IMR-90 (cell line): ENCODE measurements around the gene GRAMD2B. TPM values are rescaled to one million over a fixed set of nuclear protein-coding genes. Genes with fewer than 3 reads are reported as not detected.

ENCODE experiments used
- ATAC-seq: fragments of 200-7000 bp; cut with Tn5 transposase; 2 replicates; pipeline ENCODE4 v1.9.1; 2020; ENCODE audit warnings: low read depth, mild to moderate bottlenecking, moderate library complexity
- BruUV-seq: library from RNA; stranded (reverse); fragments of 400-500 nt; replicated peaks from 2 replicates; lab custom pipeline; 2021; lab: Mats Ljungman, UMichigan
- CTCF ChIA-PET: fragments of 300-600 bp; formaldehyde crosslinking; extraction: SDS; loops from one replicate; lab custom pipeline; 2021; ENCODE audit warnings: antibody characterized with exemption; lab: Yijun Ruan, JAX
- POLR2A ChIA-PET: fragments of 300-600 bp; sonication (Branson Sonifier 250); formaldehyde crosslinking; loops from one replicate; lab custom pipeline; 2022; ENCODE audit warnings: antibody characterized with exemption; ENCODE audit not compliant: unreplicated experiment; lab: Charles Lee
- DNase-seq: peaks from one replicate; pipeline ENCODE4 v3.0.0; 2013
- H2AFZ ChIP-seq: replicated peaks from 2 replicates; pipeline ENCODE3; 2013; ENCODE audit warnings: low read length, mild to moderate bottlenecking; ENCODE audit not compliant: poor library complexity
- H2AK5ac ChIP-seq: 2 replicates; pipeline ENCODE4 v1.6.1; 2013; ENCODE audit warnings: low read depth, low read length, inconsistent platforms
- H2AK9ac ChIP-seq: replicated peaks from 2 replicates; pipeline ENCODE3; 2013; ENCODE audit warnings: mild to moderate bottlenecking, low read depth, low read length, moderate library complexity; ENCODE audit not compliant: poor library complexity
- H2BK120ac ChIP-seq: 2 replicates; pipeline ENCODE4 v1.6.1; 2013; ENCODE audit warnings: low read depth, low read length, inconsistent platforms
- H2BK15ac ChIP-seq: 3 replicates; pipeline ENCODE4 v1.6.1; 2013; ENCODE audit warnings: low read depth, low read length, inconsistent platforms
- H2BK20ac ChIP-seq: 2 replicates; pipeline ENCODE4 v1.6.1; 2013; ENCODE audit warnings: low read depth, mild to moderate bottlenecking, inconsistent platforms, low read length, moderate library complexity
- H2BK5ac ChIP-seq: 2 replicates; pipeline ENCODE4 v1.6.1; 2013; ENCODE audit warnings: mild to moderate bottlenecking, low read depth, low read length, inconsistent platforms; ENCODE audit not compliant: poor library complexity, severe bottlenecking
- H3K14ac ChIP-seq: replicated peaks from 2 replicates; pipeline ENCODE4 v1.6.1; 2013; ENCODE audit warnings: low read depth, low read length, inconsistent platforms
- H3K18ac ChIP-seq: 2 replicates; pipeline ENCODE4 v1.6.1; 2013; ENCODE audit warnings: low read depth, low read length, control low read depth
- H3K23ac ChIP-seq: 2 replicates; pipeline ENCODE4 v1.6.1; 2013; ENCODE audit warnings: low read depth, low read length, inconsistent platforms
- H3K27ac ChIP-seq: 2 replicates; pipeline ENCODE4 v1.5.1; 2013; ENCODE audit warnings: mild to moderate bottlenecking, control low read depth, low read length; ENCODE audit not compliant: insufficient read depth
- H3K27me3 ChIP-seq: 2 replicates; pipeline ENCODE4 v1.6.1; 2013; ENCODE audit warnings: low read length; ENCODE audit not compliant: control insufficient read depth, insufficient read depth
- H3K36me3 ChIP-seq: 2 replicates; pipeline ENCODE4 v1.6.1; 2013; ENCODE audit warnings: low read length, mixed read lengths; ENCODE audit not compliant: control insufficient read depth, insufficient read depth
- H3K4ac ChIP-seq: 2 replicates; pipeline ENCODE4 v1.6.1; 2013; ENCODE audit warnings: low read depth, low read length, inconsistent platforms
- H3K4me1 ChIP-seq: 2 replicates; pipeline ENCODE4 v1.6.1; 2013; ENCODE audit warnings: low read length, mixed read lengths; ENCODE audit not compliant: control insufficient read depth, insufficient read depth
- H3K4me2 ChIP-seq: 2 replicates; pipeline ENCODE4 v1.6.1; 2013; ENCODE audit warnings: low read depth, mild to moderate bottlenecking, control low read depth, low read length, moderate library complexity
- H3K4me3 ChIP-seq: 2 replicates; pipeline ENCODE4 v1.5.1; 2013; ENCODE audit warnings: low read depth, mild to moderate bottlenecking, control low read depth, low read length, moderate library complexity; ENCODE audit not compliant: insufficient read depth
- H3K56ac ChIP-seq: 2 replicates; pipeline ENCODE4 v1.6.1; 2013; ENCODE audit warnings: low read length, inconsistent platforms; ENCODE audit not compliant: insufficient read depth; ENCODE audit errors: extremely low read depth
- H3K79me1 ChIP-seq, 2 experiments: 2 replicates each; pipeline ENCODE4 v1.6.1; 2013; ENCODE audit warnings: low read length in 2 of 2, inconsistent platforms in 1 of 2, low read depth in 1 of 2
- H3K9ac ChIP-seq: 2 replicates; pipeline ENCODE4 v1.6.1; 2013; ENCODE audit warnings: low read depth, low read length, control low read depth
- H3K9me1 ChIP-seq: 2 replicates; pipeline ENCODE4 v1.6.1; 2013; ENCODE audit warnings: low read length, inconsistent platforms; ENCODE audit not compliant: insufficient read depth
- H3K9me3 ChIP-seq: 2 replicates; pipeline ENCODE4 v1.6.1; 2013; ENCODE audit warnings: low read length; ENCODE audit not compliant: control insufficient read depth, insufficient read depth
- H4K20me1 ChIP-seq: 2 replicates; pipeline ENCODE4 v1.6.1; 2013; ENCODE audit warnings: low read length, inconsistent platforms; ENCODE audit not compliant: insufficient read depth
- H4K5ac ChIP-seq: 2 replicates; pipeline ENCODE4 v1.6.1; 2013; ENCODE audit warnings: mild to moderate bottlenecking, low read depth, low read length, control low read depth
- H4K8ac ChIP-seq, 2 experiments: 2 replicates each; pipeline ENCODE4 v1.6.1; 2013; ENCODE audit warnings: low read depth in 2 of 2, low read length in 2 of 2, control low read depth in 1 of 2, inconsistent platforms in 1 of 2
- H4K91ac ChIP-seq: 2 replicates; pipeline ENCODE4 v1.6.1; 2013; ENCODE audit warnings: low read depth, low read length, inconsistent platforms; ENCODE audit not compliant: insufficient read depth
- BHLHE40 ChIP-seq: fragments of 150-350 bp; IDR thresholded peaks from 2 replicates; pipeline ENCODE4 v1.6.1; 2016; ENCODE audit warnings: mild to moderate bottlenecking, low read depth, low read length
- CHD1 ChIP-seq: IDR thresholded peaks from 2 replicates; pipeline ENCODE4 v1.6.1; 2012; ENCODE audit warnings: low read depth, low read length, improper control_type of control experiment
- FOS ChIP-seq: fragments of 150-350 bp; IDR thresholded peaks from 2 replicates; pipeline ENCODE4 v1.6.1; 2016; ENCODE audit warnings: low read depth, low read length
- MAFK ChIP-seq: IDR thresholded peaks from 2 replicates; pipeline ENCODE4 v1.6.1; 2012; ENCODE audit warnings: low read depth, low read length, improper control_type of control experiment
- MAZ ChIP-seq: IDR thresholded peaks from 2 replicates; pipeline ENCODE4 v1.6.1; 2012; ENCODE audit warnings: low read depth, mild to moderate bottlenecking, low read length, improper control_type of control experiment, moderate library complexity, borderline replicate concordance
- NFE2L2 ChIP-seq: fragments of 150-350 bp; IDR thresholded peaks from 2 replicates; pipeline ENCODE4 v1.6.1; 2016; ENCODE audit warnings: low read depth, mild to moderate bottlenecking, low read length
- POLR2A ChIP-seq: IDR thresholded peaks from 2 replicates; pipeline ENCODE4 v1.6.1; 2012; ENCODE audit warnings: mild to moderate bottlenecking, low read depth, low read length
- RAD21 ChIP-seq: IDR thresholded peaks from 2 replicates; pipeline ENCODE4 v1.6.1; 2012; ENCODE audit warnings: low read length, improper control_type of control experiment
- RFX5 ChIP-seq: IDR thresholded peaks from 2 replicates; pipeline ENCODE4 v1.8.0; 2012; ENCODE audit warnings: low read depth, mild to moderate bottlenecking, low read length, moderate library complexity
- SMC3 ChIP-seq: fragments of 150-350 bp; IDR thresholded peaks from 2 replicates; pipeline ENCODE4 v1.6.1; 2016; ENCODE audit warnings: low read depth, mild to moderate bottlenecking, antibody characterized with exemption, low read length, moderate library complexity
- WGBS, 2 experiments: methylation state at CpG; one replicate each; pipeline versions ENCODE4 v1.1.5 to v1.1.7; 2013; ENCODE audit warnings: missing lambda C conversion rate in 2 of 2; ENCODE audit not compliant: insufficient read length in 1 of 2; ENCODE audit errors: extremely low coverage in 2 of 2; 5-methylcytosine and 5-hydroxymethylcytosine counted together
- dilution Hi-C: fragments of 300-500 bp; cut with HindIII; formaldehyde crosslinking; loops from one replicate; pipeline ENCODE4 v1.14.3; 2018; ENCODE audit warnings: low sequenced_read_pairs; ENCODE audit not compliant: unreplicated experiment
- in situ Hi-C: fragments of 300-500 bp; cut with MboI; formaldehyde crosslinking; loops from 3 replicates; pipeline ENCODE4 v1.14.3; 2019; ENCODE audit warnings: low sequenced_read_pairs, inconsistent platforms, mixed read lengths
- intact Hi-C: fragments of 100-400 bp; cut with micrococcal nuclease; formaldehyde crosslinking; loops from 2 replicates; pipeline ENCODE4 v1.10.0; 2022
- polyA plus RNA-seq, 3 experiments: library from polyadenylated mRNA; depleted of rRNA; stranded (reverse); fragments of >200 nt; gene quantifications; 2 replicates each; pipeline ENCODE4 v1.2.3, GENCODE V29; 2012; ENCODE audit warnings: low replicate concordance in 1 of 3
- total RNA-seq: library from RNA; depleted of rRNA; stranded (reverse); fragments of >200 nt; gene quantifications from 2 replicates; pipeline ENCODE4 v1.2.3, GENCODE V29; 2012
- TF ChIP-seq, protein P1 (sequence below): fragments of 150-350 bp; IDR thresholded peaks from 2 replicates; pipeline ENCODE4 v1.6.1; 2016; ENCODE audit warnings: low read depth, mild to moderate bottlenecking, low read length, moderate library complexity, borderline replicate concordance
- TF ChIP-seq, protein P2 (sequence below): fragments of 150-350 bp; IDR thresholded peaks from 2 replicates; pipeline ENCODE4 v1.6.1; 2017; ENCODE audit warnings: mild to moderate bottlenecking, antibody characterized with exemption, low read length, low read depth

Gene GRAMD2B
- total and polyA plus RNA-seq, 2 of the 4 experiments (the other 2 are of a cell fraction) = 13.9 to 20.3 TPM

DNA sequence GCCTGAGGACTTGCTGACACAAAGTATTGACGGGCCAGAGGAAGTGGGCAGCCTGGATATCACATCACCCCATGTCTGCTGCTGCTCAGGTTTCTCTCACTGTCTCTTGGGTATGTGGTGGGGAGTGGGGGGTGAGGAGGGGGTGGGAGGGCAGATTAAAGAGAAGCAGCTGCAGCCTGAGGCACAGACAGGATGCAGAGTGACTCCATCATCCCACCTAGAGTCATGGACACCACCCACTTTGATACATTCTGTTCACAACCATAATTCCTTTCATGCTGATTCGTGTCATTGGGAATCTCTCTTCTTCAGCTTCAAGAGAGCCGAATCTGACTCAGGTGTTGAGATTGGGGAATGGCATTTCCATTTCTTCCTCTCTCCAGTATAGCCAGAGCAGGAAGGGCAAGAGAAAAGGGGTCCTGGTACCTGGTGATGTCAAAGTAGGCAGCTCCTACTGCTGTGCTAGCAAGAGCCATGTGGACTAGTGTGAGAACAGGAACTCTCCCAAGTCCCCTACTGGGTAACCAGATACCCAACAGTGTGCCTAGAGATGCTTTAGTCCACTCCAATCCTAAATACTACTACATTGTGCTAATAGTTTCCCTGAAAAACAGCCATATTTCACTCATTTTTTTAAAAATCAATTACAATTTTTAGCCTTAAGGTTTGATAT is 22.4 kb downstream of the GRAMD2B start (continued):
- TF ChIP-seq RAD21 (no peak), POLR2A (no peak)

DNA sequence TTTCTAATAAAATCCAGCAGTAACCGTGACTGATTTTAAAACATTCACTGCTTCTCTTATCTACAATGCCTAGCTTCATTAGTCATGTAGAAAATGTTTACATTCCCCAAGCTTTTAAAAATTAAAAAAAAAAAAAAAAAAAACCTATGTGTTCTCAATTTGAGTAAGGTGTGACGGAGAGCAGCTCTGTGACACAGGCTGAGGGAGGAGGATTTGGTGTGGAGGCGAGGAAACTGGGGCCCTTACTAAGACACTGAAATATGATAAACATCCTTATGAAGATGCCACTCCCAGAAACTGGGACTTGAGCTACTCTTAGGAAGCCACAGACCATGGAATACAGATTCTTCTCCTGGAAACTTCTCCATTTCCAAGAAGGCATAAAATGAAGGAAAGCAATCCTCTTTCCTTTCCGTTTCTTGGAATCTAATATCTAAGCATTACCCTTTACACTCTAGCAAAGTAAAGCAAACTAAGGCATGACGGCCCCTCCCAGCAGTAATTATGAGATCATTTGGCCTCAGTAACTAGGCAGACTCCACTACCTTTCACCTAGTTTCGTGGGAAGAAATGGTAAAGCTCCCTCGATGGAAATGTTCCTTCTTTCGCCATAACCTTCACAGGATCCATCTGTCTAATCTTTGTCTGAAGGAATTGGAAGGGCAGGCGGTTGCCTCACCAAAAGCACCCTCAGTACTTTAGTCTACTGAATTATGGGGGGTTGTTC is 23.5 kb downstream of the GRAMD2B start:
- Histone ChIP-seq H3K9me3 (no peaks in the 10 kb centered on the region), H3K36me3 (no peaks in the 10 kb centered on the region), H3K9ac (peak overlapping the region; percentile 5; the same call in 1 of the 2 replicates), H2BK15ac (peak overlapping the region; percentile 87), H3K4me2 (peak overlapping the region; percentile 83; the same call in 1 of the 2 replicates), H2BK20ac (peak overlapping the region; percentile 95), H3K79me1 (peaks cover 25 to 62% of the 10 kb centered on the region in 2 experiments), H3K18ac (peak overlapping the region; percentile 40), H3K4ac (peak overlapping the region; percentile 99), H3K56ac (peak overlapping the region; percentile 76), H3K4me3 (no peak overlapping the region; the same call in 1 of the 2 replicates), H4K20me1 (no peaks in the 10 kb centered on the region), H3K9me1 (peaks cover 21% of the 10 kb centered on the region), H3K23ac (peak overlapping the region; percentile 93), H2BK120ac (peak overlapping the region; percentile 99), H4K5ac (peak overlapping the region; percentile 16; the same call in 1 of the 2 replicates), H4K8ac (peak overlapping the region; percentile 73 to 97), H2AFZ (peak overlapping the region; percentile 34), H2BK5ac (peak overlapping the region; percentile 99), H2AK9ac (peak overlapping the region; percentile 83), H2AK5ac (peak overlapping the region; percentile 78), H4K91ac (peak overlapping the region; percentile 97), H3K4me1 (peaks cover 13% of the 10 kb centered on the region), H3K14ac (peak overlapping the region; percentile 94), H3K27me3 (no peaks in the 10 kb centered on the region), H3K27ac (peak overlapping the region; percentile 30)
- DNase-seq (peak; percentile 88), ATAC-seq (peak; percentile 93)
- ChIA-PET CTCF (interaction anchor here (0.7 to 1.6 kb wide), 2 partner anchors 13 to 364 kb away, joined by 3 read pairs; no protein-coding TSS in a partner anchor), POLR2A (no interaction called here)
- dilution Hi-C loops (no loop called here), in situ Hi-C loops (no loop called here), intact Hi-C loops (no loop called here)
- no TSS peak for BruUV-seq
- WGBS, 2 experiments = 0% methylated on average over 1 of the region's 9 CpGs; no CpG with 5 or more reads in 1 of the 2 experiments
- TF ChIP-seq, protein P1, sequence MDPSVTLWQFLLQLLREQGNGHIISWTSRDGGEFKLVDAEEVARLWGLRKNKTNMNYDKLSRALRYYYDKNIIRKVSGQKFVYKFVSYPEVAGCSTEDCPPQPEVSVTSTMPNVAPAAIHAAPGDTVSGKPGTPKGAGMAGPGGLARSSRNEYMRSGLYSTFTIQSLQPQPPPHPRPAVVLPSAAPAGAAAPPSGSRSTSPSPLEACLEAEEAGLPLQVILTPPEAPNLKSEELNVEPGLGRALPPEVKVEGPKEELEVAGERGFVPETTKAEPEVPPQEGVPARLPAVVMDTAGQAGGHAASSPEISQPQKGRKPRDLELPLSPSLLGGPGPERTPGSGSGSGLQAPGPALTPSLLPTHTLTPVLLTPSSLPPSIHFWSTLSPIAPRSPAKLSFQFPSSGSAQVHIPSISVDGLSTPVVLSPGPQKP = no peak
- TF ChIP-seq, protein P2, sequence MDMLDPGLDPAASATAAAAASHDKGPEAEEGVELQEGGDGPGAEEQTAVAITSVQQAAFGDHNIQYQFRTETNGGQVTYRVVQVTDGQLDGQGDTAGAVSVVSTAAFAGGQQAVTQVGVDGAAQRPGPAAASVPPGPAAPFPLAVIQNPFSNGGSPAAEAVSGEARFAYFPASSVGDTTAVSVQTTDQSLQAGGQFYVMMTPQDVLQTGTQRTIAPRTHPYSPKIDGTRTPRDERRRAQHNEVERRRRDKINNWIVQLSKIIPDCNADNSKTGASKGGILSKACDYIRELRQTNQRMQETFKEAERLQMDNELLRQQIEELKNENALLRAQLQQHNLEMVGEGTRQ = no peak
- TF ChIP-seq NFE2L2 (no peak), RAD21 (no peak), FOS (no peak), BHLHE40 (peak; percentile 44), SMC3 (no peak), CHD1 (no peak), MAZ (peak; percentile 19; the same call in 1 of the 2 replicates), RFX5 (peak; percentile 79), MAFK (0 out of 2 replicates have a peak, but pooled peaks have one; percentile 1)
